ENCODE measurements around the gene CFDP1.

- TF ChIP-seq CTCF (conservative IDR thresholded peaks at IDR 0.05; ENCODE audit: low read depth, low read length): no peak
- TF ChIP-seq EZH2 (IDR thresholded peaks at IDR 0.05; ENCODE audit: borderline replicate concordance, low read depth, low read length, poor library complexity, severe bottlenecking): no peak
These were observed 18.0 kb downstream of the CFDP1 start for GRCh38 chr16:75415169-75415905.
